Measurements from ENCODE around the gene MPST. TPM values are rescaled to one million over a fixed set of nuclear protein-coding genes. Genes with fewer than 3 reads are reported as not detected.

The MPST gene
- total RNA-seq, 1 donor from 2014 or later, result 34.9 TPM

Other genes starting within 250 kb of the MPST start
- 30.0 and 34.7 TPM in 2 replicates for gene IFT27, start 243.6 kb upstream of the MPST start, total RNA-seq
- gene PVALB, start 202.7 kb upstream of the MPST start, total RNA-seq, result not detected in 2 replicates
- 15.7 and 18.8 TPM in 2 replicates for gene NCF4, start 158.7 kb upstream of the MPST start, total RNA-seq
- 4.6 and 4.9 TPM in 2 replicates for gene CSF2RB, start 106.1 kb upstream of the MPST start, total RNA-seq
- 13.3 and 15.2 TPM in 2 replicates for gene TST, start 295 bp upstream of the MPST start, total RNA-seq
- 70.4 and 81.9 TPM in 2 replicates for gene KCTD17, start 32.0 kb downstream of the MPST start, total RNA-seq
- 9.2 and 10.2 TPM in 2 replicates for gene TMPRSS6, start 90.0 kb downstream of the MPST start, total RNA-seq
- 404 and 410 TPM in 2 replicates for gene IL2RB, start 130.2 kb downstream of the MPST start, total RNA-seq
- 7.5 and 7.7 TPM in 2 replicates for gene C1QTNF6, start 168.5 kb downstream of the MPST start, total RNA-seq
- 0.64 and 0.75 TPM in 2 replicates for gene SSTR3, start 192.7 kb downstream of the MPST start, total RNA-seq
- gene RAC2, start 224.5 kb downstream of the MPST start, total RNA-seq, result 499 and 506 TPM in 2 replicates